ENCODE data around the gene GSG1L2.

DNA sequence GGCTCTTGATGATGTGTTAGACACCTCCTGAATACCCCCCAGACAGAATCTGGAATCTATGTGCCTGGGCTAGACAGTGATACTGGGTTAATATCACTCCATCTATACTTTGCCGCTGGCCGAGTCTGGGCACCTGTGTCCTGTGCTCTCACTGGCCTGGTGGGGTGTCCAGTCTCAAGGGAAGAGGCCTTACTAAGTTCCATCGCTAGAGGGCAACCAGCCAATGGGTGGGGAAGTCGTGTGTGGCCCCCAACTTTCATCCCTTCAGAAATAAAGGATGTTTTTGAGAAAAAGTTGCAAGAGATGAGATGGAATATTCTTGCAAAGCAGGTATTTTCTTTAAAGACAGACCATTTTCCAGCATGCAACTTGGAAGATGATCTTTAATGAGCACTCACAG, 2.2 kb upstream of the GSG1L2 start:
- TF ChIP-seq ZNF565 (CRISPR knock-in tag; conservative IDR thresholded peaks at IDR 0.05; ENCODE audit: low read depth) (no peak), ZFP3 (CRISPR knock-in tag; IDR thresholded peaks at IDR 0.05) (no peak), OSR1 (CRISPR knock-in tag; IDR thresholded peaks at IDR 0.05) (no peak)

All from SK-N-SH treated with all-trans-retinoic acid at 6 μM for 48 hours (cell line).